Measurements from ENCODE around the gene PUS3.

PUS3 gene

GRCh38 chr11:125939081-125939521 is 36.1 kb upstream of the PUS3 start:
- TF ChIP-seq, protein P1, sequence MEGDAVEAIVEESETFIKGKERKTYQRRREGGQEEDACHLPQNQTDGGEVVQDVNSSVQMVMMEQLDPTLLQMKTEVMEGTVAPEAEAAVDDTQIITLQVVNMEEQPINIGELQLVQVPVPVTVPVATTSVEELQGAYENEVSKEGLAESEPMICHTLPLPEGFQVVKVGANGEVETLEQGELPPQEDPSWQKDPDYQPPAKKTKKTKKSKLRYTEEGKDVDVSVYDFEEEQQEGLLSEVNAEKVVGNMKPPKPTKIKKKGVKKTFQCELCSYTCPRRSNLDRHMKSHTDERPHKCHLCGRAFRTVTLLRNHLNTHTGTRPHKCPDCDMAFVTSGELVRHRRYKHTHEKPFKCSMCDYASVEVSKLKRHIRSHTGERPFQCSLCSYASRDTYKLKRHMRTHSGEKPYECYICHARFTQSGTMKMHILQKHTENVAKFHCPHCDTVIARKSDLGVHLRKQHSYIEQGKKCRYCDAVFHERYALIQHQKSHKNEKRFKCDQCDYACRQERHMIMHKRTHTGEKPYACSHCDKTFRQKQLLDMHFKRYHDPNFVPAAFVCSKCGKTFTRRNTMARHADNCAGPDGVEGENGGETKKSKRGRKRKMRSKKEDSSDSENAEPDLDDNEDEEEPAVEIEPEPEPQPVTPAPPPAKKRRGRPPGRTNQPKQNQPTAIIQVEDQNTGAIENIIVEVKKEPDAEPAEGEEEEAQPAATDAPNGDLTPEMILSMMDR (IDR thresholded peaks at IDR 0.05; ENCODE audit: borderline replicate concordance, control extremely low read depth, extremely low read depth, insufficient read depth, missing control alignments): no peak
- in situ Hi-C loops (cut with MboI; ENCODE audit: low sequenced_read_pairs, unreplicated experiment): no loop called here
- DNase-seq (ENCODE audit: low spot score): no peak

DNA sequence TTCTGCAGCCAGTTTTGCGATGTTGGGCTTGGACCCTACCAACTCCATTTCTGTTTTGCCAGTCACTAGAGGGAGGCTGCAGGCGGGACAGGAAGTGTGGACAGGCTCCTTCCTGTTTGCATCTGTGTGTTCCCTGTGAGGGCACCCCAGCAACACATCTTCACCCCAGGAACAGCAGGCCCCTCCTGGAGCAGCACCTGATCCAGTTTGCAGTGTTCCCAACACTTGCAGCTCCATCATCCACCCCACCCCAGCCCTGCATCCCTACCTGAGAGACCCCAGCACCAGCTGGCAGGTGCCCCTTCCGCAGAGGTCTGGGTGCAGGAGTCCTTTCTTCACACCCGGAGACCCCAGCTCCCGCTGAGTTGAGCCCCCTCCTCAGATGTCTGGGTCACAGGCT is 35.4 kb upstream of the PUS3 start:
- TF ChIP-seq, protein P1 (IDR thresholded peaks at IDR 0.05; ENCODE audit: borderline replicate concordance, control extremely low read depth, extremely low read depth, insufficient read depth, missing control alignments): no peak
- DNase-seq (ENCODE audit: low spot score): no peak
- in situ Hi-C loops (cut with MboI; ENCODE audit: low sequenced_read_pairs, unreplicated experiment): no loop called here

DNA sequence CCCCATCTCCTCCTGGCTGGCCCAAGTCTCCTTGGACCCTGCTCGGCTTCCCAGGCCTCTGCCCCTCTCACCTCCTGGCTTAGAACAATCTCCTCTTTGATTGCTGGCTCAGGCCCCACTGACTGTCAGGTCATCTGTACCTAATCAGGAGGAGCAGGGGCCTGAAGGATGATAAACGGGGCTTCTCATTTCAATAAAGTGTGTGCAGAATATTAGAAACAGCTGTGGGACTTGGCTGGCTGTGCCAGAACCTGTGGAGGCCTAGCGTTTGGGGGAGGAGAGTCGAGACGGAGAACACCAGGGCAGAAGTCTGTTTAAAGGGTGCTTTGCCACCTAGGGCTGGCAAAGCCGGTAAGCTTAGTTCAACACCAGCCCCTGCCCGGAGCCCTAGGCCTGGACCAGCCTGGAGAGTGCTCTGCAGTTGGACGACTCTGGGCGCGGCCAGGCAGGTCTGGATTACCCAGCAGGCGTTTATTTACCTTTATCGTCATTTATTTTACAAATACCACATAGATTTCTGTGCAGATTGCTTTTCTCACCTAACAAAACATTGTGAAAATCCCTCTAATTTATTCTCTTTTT is 32.7 kb upstream of the PUS3 start:
- TF ChIP-seq, protein P1 (IDR thresholded peaks at IDR 0.05; ENCODE audit: borderline replicate concordance, control extremely low read depth, extremely low read depth, insufficient read depth, missing control alignments): no peak
- in situ Hi-C loops (cut with MboI; ENCODE audit: low sequenced_read_pairs, unreplicated experiment): no loop called here
- DNase-seq (ENCODE audit: low spot score): no peak

- TF ChIP-seq, protein P1 (IDR thresholded peaks at IDR 0.05; ENCODE audit: borderline replicate concordance, control extremely low read depth, extremely low read depth, insufficient read depth, missing control alignments): no peak
- in situ Hi-C loops (cut with MboI; ENCODE audit: low sequenced_read_pairs, unreplicated experiment): no loop called here
- no peak for DNase-seq (ENCODE audit: low spot score)
Observed at GRCh38 chr11:125935056-125935455, 32.0 kb upstream of the PUS3 start.

- in situ Hi-C loops (cut with MboI; ENCODE audit: low sequenced_read_pairs, unreplicated experiment): no loop called here
Observed at GRCh38 chr11:125934473-125934872, 31.5 kb upstream of the PUS3 start.

GRCh38 chr11:125933030-125933813 is 30.2 kb upstream of the PUS3 start:
- in situ Hi-C loops (cut with MboI; ENCODE audit: low sequenced_read_pairs, unreplicated experiment): no loop called here
- no peak for DNase-seq (ENCODE audit: low spot score)
- TF ChIP-seq, protein P1 (IDR thresholded peaks at IDR 0.05; ENCODE audit: borderline replicate concordance, control extremely low read depth, extremely low read depth, insufficient read depth, missing control alignments): no peak

More at GRCh38 chr11:125934473-125934872, 31.5 kb upstream of the PUS3 start:
- DNase-seq (ENCODE audit: low spot score): no peak
- TF ChIP-seq, protein P1 (IDR thresholded peaks at IDR 0.05; ENCODE audit: borderline replicate concordance, control extremely low read depth, extremely low read depth, insufficient read depth, missing control alignments): no peak
